ENCODE measurements around the gene IMPDH1. TPM values are rescaled to one million over a fixed set of nuclear protein-coding genes. Genes with fewer than 3 reads are reported as not detected.

Gene IMPDH1
- total RNA-seq, 1 donor from 2014 or later: 148 TPM

- intact Hi-C loops (cut with DNase I): loop anchor here (1.0 to 5.0 kb wide), 3 partner anchors 35 to 40 kb away; no protein-coding TSS in a partner anchor
- Histone ChIP-seq H3K27me3 (no peaks in the 10 kb centered on the region), H3K36me3 (peaks cover 7% of the 10 kb centered on the region in 2 donors), H3K27ac (no peak overlapping the region), H3K4me3 (peak overlapping the region in 1 of 2 donors; percentile 38), H3K9me3 (no peaks in the 10 kb centered on the region), H3K4me1 (no peaks in the 10 kb centered on the region)
- peak; percentile 65 to 84 (median 75) for TF ChIP-seq CTCF (IDR thresholded peaks at IDR 0.05)
- peak in 1 of 2 donors; percentile 90 for DNase-seq (ENCODE audit: low spot score in 2 of 2)
Observed at GRCh38 chr7:128387216-128388144, 22.3 kb downstream of the IMPDH1 start.

GRCh38 chr7:128385988-128386925 lies 23.5 kb downstream of the IMPDH1 start:
- no peak overlapping the region for H3K4me3 ChIP-seq

GRCh38 chr7:128384726-128385125 lies 25.1 kb downstream of the IMPDH1 start:
- Histone ChIP-seq H3K4me1 (no peaks in the 10 kb centered on the region), H3K36me3 (no peaks in the 10 kb centered on the region), H3K9me3 (no peaks in the 10 kb centered on the region), H3K27ac (no peak overlapping the region), H3K27me3 (no peaks in the 10 kb centered on the region), H3K4me3 (no peak overlapping the region)
- intact Hi-C loops (cut with DNase I): loop anchor here (5.0 kb wide), 1 partner anchor 43 kb away; no protein-coding TSS in a partner anchor
- TF ChIP-seq CTCF (IDR thresholded peaks at IDR 0.05): no peak
- DNase-seq (ENCODE audit: low spot score in 2 of 2): no peak

More at GRCh38 chr7:128385988-128386925, 23.5 kb downstream of the IMPDH1 start:
- no peak for TF ChIP-seq CTCF (IDR thresholded peaks at IDR 0.05)
- no peak for DNase-seq (ENCODE audit: low spot score in 2 of 2)
- intact Hi-C loops (cut with DNase I): loop anchor here (5.0 kb wide), 1 partner anchor 41 kb away; no protein-coding TSS in a partner anchor
- H3K27me3 ChIP-seq: no peaks in the 10 kb centered on the region
- no peak overlapping the region for H3K27ac ChIP-seq
- no peaks in the 10 kb centered on the region for H3K36me3 ChIP-seq
- H3K9me3 ChIP-seq: no peaks in the 10 kb centered on the region
- no peaks in the 10 kb centered on the region for H3K4me1 ChIP-seq

- intact Hi-C loops (cut with DNase I): no loop called here
- TF ChIP-seq CTCF (IDR thresholded peaks at IDR 0.05): no peak
- DNase-seq (ENCODE audit: low spot score in 2 of 2): no peak
Observed at GRCh38 chr7:128383776-128384175, 26.0 kb downstream of the IMPDH1 start.

GRCh38 chr7:128381161-128381821 lies 28.5 kb downstream of the IMPDH1 start:
- intact Hi-C loops (cut with DNase I): no loop called here
- TF ChIP-seq CTCF (IDR thresholded peaks at IDR 0.05): peak in 1 of 3 experiments; percentile 38
- Histone ChIP-seq H3K4me1 (no peaks in the 10 kb centered on the region), H3K4me3 (no peak overlapping the region), H3K27me3 (no peaks in the 10 kb centered on the region), H3K36me3 (no peaks in the 10 kb centered on the region), H3K27ac (no peak overlapping the region), H3K9me3 (no peaks in the 10 kb centered on the region)
- DNase-seq (ENCODE audit: low spot score in 2 of 2): no peak

More at GRCh38 chr7:128383776-128384175, 26.0 kb downstream of the IMPDH1 start:
- H3K36me3 ChIP-seq: no peaks in the 10 kb centered on the region
- H3K9me3 ChIP-seq: no peaks in the 10 kb centered on the region
- H3K27ac ChIP-seq: no peak overlapping the region
- no peak overlapping the region for H3K4me3 ChIP-seq
- no peaks in the 10 kb centered on the region for H3K27me3 ChIP-seq
- H3K4me1 ChIP-seq: no peaks in the 10 kb centered on the region
